Vagina (tissue), 2 donors: ENCODE results near the gene GABBR2. TPM values are rescaled to one million over a fixed set of nuclear protein-coding genes. Genes with fewer than 3 reads are reported as not detected.

ENCODE experiments used
- DNase-seq, 2 donors: peaks; one replicate each; pipeline ENCODE4 v3.0.0-alpha.2; 2017; ENCODE audit errors: extremely low spot score in 2 of 2
- H3K27ac ChIP-seq: fragments of 200-600 bp; sonication (generic); one replicate; pipeline ENCODE4 v1.5.1; 2019
- H3K27me3 ChIP-seq: fragments of 200-600 bp; sonication (generic); one replicate; pipeline ENCODE4 v1.5.1; 2019
- H3K36me3 ChIP-seq, 2 donors: fragments of 200-600 bp; sonication (generic); one replicate each; pipeline ENCODE4 v1.5.1; 2017 to 2019
- H3K4me1 ChIP-seq: fragments of 200-600 bp; sonication (generic); one replicate; pipeline ENCODE4 v1.5.1; 2019
- H3K4me3 ChIP-seq, 2 donors: fragments of 200-600 bp; sonication (generic); 1 replicate in 1 of 2; 2 replicates in 1 of 2; pipeline ENCODE4 v1.5.1; 2016 to 2019
- H3K9me3 ChIP-seq: fragments of 200-600 bp; sonication (generic); one replicate; pipeline ENCODE4 v1.5.1; 2019
- POLR2A ChIP-seq, 2 donors: fragments of 450-650 bp; IDR thresholded peaks; one replicate each; pipeline ENCODE4 v1.6.1; 2017; ENCODE audit warnings: antibody characterized with exemption in 2 of 2, mild to moderate bottlenecking in 2 of 2, moderate library complexity in 2 of 2
- POLR2AphosphoS5 ChIP-seq, 2 donors: sonication (generic); formaldehyde crosslinking; IDR thresholded peaks; one replicate each; pipeline ENCODE4 v1.9.0; 2017; ENCODE audit warnings: antibody characterized with exemption in 2 of 2, mild to moderate bottlenecking in 2 of 2, low read depth in 1 of 2; ENCODE audit not compliant: insufficient read depth in 1 of 2
- intact Hi-C: fragments of 100-400 bp; cut with DNase I; formaldehyde crosslinking; loops from one replicate; pipeline ENCODE4 v1.15.1; 2023
- total RNA-seq: library from RNA; depleted of rRNA; stranded (reverse); fragments of >200 nt; gene quantifications from one replicate; pipeline ENCODE4 v1.2.3, GENCODE V29; 2016
- TF ChIP-seq, protein P1 (sequence below), 3 experiments: fragments of 450-650 bp in 2 of 3; fragments of 200-600 bp in 1 of 3; sonication (generic) in 1 of 3; IDR thresholded peaks; one replicate each; pipeline ENCODE4 v1.5.1; 2017 to 2019; ENCODE audit warnings: antibody characterized with exemption in 3 of 3, mild to moderate bottlenecking in 2 of 3, moderate library complexity in 2 of 3

Gene GABBR2
- total RNA-seq, 1 donor from 2014 or later, result not detected

DNA sequence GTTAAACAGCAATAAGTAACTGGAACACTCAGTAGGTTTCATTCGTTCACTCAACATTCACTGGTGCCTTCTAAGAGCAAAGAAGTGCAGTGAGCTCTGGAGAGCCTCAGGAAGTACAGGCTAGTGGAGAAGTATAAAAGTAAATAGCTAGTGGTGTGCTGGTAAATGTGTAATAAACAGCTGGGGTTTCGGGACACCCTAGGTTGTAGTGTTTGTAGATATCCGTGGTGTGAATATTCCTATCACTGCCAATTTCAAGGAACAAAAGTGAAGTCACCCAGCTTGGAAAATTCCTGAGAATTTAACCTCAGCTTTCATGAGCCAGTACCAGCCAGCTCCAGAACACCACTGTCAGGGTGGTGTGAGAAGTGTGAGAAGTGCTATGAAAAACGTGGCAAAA is 75.9 kb downstream of the GABBR2 start:
- Histone ChIP-seq H3K27ac (no peak overlapping the region), H3K4me1 (no peaks in the 10 kb centered on the region), H3K9me3 (no peaks in the 10 kb centered on the region), H3K36me3 (no peaks in the 10 kb centered on the region), H3K4me3 (no peak overlapping the region), H3K27me3 (no peaks in the 10 kb centered on the region)
- DNase-seq, result no peak
- TF ChIP-seq POLR2AphosphoS5 (IDR thresholded peaks at IDR 0.05; ENCODE audit: insufficient read depth in 1 of 2, low read depth in 1 of 2) (no peak), POLR2A (IDR thresholded peaks at IDR 0.05) (no peak)
- TF ChIP-seq, protein P1, sequence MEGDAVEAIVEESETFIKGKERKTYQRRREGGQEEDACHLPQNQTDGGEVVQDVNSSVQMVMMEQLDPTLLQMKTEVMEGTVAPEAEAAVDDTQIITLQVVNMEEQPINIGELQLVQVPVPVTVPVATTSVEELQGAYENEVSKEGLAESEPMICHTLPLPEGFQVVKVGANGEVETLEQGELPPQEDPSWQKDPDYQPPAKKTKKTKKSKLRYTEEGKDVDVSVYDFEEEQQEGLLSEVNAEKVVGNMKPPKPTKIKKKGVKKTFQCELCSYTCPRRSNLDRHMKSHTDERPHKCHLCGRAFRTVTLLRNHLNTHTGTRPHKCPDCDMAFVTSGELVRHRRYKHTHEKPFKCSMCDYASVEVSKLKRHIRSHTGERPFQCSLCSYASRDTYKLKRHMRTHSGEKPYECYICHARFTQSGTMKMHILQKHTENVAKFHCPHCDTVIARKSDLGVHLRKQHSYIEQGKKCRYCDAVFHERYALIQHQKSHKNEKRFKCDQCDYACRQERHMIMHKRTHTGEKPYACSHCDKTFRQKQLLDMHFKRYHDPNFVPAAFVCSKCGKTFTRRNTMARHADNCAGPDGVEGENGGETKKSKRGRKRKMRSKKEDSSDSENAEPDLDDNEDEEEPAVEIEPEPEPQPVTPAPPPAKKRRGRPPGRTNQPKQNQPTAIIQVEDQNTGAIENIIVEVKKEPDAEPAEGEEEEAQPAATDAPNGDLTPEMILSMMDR (IDR thresholded peaks at IDR 0.05), result no peak
- intact Hi-C loops, result no loop called here

DNA sequence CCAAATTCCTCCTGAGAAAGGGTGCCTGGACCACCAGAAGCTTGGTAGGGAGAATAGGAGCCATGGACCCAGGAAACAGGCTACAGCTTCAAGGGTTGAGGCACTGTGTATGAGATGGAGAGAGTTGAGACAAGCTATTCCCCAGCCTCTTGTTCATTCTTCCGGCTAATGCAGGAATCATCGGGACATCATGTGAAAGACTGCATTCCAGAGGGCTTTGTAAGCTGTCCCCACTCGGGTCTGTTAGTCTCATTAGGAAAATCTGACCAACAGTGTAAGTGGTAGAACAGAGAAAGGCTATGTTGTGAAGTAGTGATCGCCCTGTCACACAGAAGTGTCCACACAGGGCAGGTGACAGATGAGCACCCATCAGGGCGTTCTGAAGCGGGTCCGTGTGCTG is 81.4 kb downstream of the GABBR2 start:
- DNase-seq, result no peak
- Histone ChIP-seq H3K36me3 (no peaks in the 10 kb centered on the region), H3K9me3 (no peaks in the 10 kb centered on the region), H3K4me1 (no peaks in the 10 kb centered on the region), H3K27me3 (no peaks in the 10 kb centered on the region), H3K4me3 (no peak overlapping the region), H3K27ac (no peak overlapping the region)
- intact Hi-C loops, result no loop called here
- TF ChIP-seq POLR2AphosphoS5 (IDR thresholded peaks at IDR 0.05; ENCODE audit: insufficient read depth in 1 of 2, low read depth in 1 of 2), result no peak
- no peak for TF ChIP-seq POLR2A (IDR thresholded peaks at IDR 0.05)
- TF ChIP-seq, protein P1 (IDR thresholded peaks at IDR 0.05), result no peak

GRCh38 chr9:98625728-98626127 is 83.0 kb downstream of the GABBR2 start:
- no peak overlapping the region for H3K4me3 ChIP-seq
- no peaks in the 10 kb centered on the region for H3K27me3 ChIP-seq
- no peaks in the 10 kb centered on the region for H3K4me1 ChIP-seq
- DNase-seq, result no peak
- no peak overlapping the region for H3K27ac ChIP-seq
- TF ChIP-seq, protein P1 (IDR thresholded peaks at IDR 0.05), result no peak
- TF ChIP-seq POLR2A (IDR thresholded peaks at IDR 0.05) (no peak), POLR2AphosphoS5 (IDR thresholded peaks at IDR 0.05; ENCODE audit: insufficient read depth in 1 of 2, low read depth in 1 of 2) (no peak)
- no peaks in the 10 kb centered on the region for H3K36me3 ChIP-seq
- intact Hi-C loops, result no loop called here
- H3K9me3 ChIP-seq, result no peaks in the 10 kb centered on the region

- Histone ChIP-seq H3K9me3 (no peaks in the 10 kb centered on the region), H3K4me3 (no peak overlapping the region), H3K27ac (no peak overlapping the region), H3K36me3 (no peaks in the 10 kb centered on the region), H3K27me3 (no peaks in the 10 kb centered on the region), H3K4me1 (no peaks in the 10 kb centered on the region)
- intact Hi-C loops, result no loop called here
- TF ChIP-seq POLR2A (IDR thresholded peaks at IDR 0.05), result no peak
- no peak for TF ChIP-seq POLR2AphosphoS5 (IDR thresholded peaks at IDR 0.05; ENCODE audit: insufficient read depth in 1 of 2, low read depth in 1 of 2)
- TF ChIP-seq, protein P1 (IDR thresholded peaks at IDR 0.05), result no peak
- DNase-seq, result no peak
Measured at GRCh38 chr9:98619788-98620187, 88.9 kb downstream of the GABBR2 start.

DNA sequence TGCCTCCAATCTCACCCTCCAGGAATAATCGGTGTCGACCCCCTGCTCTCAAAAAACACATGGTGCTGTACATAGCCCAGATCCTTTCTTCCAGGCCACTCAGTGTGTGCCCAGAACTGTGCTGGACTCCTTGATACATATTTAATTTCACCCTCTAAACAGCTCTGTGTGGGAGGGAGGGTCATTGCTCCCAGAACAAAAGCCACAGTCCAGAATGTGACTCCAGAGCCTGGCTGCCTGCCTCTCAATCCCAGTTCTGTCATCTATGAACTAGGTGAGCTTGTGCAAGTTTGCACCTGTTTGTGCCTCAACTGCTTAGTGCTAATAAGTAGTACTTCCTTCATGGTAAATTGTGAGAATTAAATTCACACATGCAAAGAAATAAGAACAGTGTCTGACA is 93.1 kb downstream of the GABBR2 start:
- no peak for DNase-seq
- no peak overlapping the region for H3K27ac ChIP-seq
- H3K36me3 ChIP-seq, result no peaks in the 10 kb centered on the region
- TF ChIP-seq POLR2AphosphoS5 (IDR thresholded peaks at IDR 0.05; ENCODE audit: insufficient read depth in 1 of 2, low read depth in 1 of 2), result no peak
- TF ChIP-seq, protein P1 (IDR thresholded peaks at IDR 0.05), result no peak
- no peak for TF ChIP-seq POLR2A (IDR thresholded peaks at IDR 0.05)
- no peaks in the 10 kb centered on the region for H3K4me1 ChIP-seq
- no peaks in the 10 kb centered on the region for H3K9me3 ChIP-seq
- H3K27me3 ChIP-seq, result no peaks in the 10 kb centered on the region
- H3K4me3 ChIP-seq, result no peak overlapping the region
- intact Hi-C loops, result no loop called here
